Measurements from ENCODE around the gene KCNK2.

DNA sequence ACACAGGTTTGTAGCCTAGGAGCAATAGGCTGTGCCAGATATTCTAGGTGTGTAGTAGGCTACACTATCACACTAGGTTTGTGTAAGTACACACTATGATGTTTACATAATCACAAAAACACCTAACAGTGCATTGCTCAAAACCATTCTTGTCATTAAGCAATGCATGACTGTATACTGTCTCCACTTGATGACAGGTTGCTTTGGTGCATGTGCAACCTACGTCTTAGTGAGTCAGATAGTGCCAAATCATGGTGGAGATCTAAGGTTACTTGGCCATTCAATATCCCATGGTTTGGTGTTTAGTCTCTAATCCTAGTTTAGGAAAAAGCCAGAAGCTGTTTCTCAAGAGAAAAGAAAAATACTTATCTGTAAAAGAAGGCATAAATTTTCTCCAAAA, 181.1 kb downstream of the KCNK2 start:
- TF ChIP-seq, protein P1, sequence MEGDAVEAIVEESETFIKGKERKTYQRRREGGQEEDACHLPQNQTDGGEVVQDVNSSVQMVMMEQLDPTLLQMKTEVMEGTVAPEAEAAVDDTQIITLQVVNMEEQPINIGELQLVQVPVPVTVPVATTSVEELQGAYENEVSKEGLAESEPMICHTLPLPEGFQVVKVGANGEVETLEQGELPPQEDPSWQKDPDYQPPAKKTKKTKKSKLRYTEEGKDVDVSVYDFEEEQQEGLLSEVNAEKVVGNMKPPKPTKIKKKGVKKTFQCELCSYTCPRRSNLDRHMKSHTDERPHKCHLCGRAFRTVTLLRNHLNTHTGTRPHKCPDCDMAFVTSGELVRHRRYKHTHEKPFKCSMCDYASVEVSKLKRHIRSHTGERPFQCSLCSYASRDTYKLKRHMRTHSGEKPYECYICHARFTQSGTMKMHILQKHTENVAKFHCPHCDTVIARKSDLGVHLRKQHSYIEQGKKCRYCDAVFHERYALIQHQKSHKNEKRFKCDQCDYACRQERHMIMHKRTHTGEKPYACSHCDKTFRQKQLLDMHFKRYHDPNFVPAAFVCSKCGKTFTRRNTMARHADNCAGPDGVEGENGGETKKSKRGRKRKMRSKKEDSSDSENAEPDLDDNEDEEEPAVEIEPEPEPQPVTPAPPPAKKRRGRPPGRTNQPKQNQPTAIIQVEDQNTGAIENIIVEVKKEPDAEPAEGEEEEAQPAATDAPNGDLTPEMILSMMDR (conservative IDR thresholded peaks at IDR 0.05; ENCODE audit: low read length): no peak
- no peak for TF ChIP-seq EZH2phosphoT487 (IDR thresholded peaks at IDR 0.05; ENCODE audit: borderline replicate concordance)
